ENCODE measurements around the gene AURKB. TPM values are rescaled to one million over a fixed set of nuclear protein-coding genes. Genes with fewer than 3 reads are reported as not detected.

Gene AURKB
- total RNA-seq, 1 donor from 2014 or later, result 52.7 TPM

DNA sequence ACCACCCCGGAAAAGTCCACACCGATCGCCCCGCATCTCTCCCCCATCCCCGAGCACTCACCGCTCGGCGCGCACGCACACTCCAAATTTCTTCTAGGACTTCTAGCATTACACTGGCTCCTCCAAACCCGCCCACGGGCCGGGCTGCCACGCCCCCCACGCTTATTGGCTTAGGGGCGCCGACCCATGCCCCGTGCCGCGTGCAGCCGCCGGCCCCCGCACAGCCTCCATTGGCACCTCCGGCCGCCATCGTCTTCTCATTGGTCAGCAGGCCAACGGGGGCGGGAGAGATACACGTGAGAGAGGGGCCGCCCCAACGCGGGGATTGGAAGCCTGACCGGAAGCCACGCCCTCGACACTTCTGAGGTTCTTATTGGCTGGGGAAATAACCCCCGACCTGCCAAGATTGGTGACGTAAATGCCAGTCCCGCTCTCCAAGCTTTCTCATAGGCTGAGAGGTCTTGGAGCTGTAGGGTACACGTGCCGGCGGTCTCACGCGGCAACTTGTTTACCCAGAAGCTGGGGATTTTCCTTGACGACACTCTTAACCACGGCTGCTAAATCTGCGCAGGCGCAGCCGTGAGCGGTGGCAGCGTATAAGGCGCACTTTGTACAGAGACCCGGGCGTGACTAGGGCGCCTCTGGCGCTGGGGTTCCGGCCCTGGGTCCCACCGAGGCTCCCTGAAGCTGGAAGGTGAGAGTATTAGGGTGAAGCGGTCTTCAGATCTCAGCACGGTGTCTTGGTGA lies 54.0 kb downstream of the AURKB start:
- Mint-ChIP-seq H3K27me3 (no peaks in the 10 kb centered on the region), H3K27ac (no peak overlapping the region), H3K9me3 (ENCODE audit: low read depth) (no peaks in the 10 kb centered on the region), H3K36me3 (ENCODE audit: insufficient read depth) (peaks cover 9% of the 10 kb centered on the region), H3K4me1 (ENCODE audit: low read depth) (peaks cover 23% of the 10 kb centered on the region), H3K4me3 (ENCODE audit: low read depth) (no peak overlapping the region)
- TF ChIP-seq, protein P1, sequence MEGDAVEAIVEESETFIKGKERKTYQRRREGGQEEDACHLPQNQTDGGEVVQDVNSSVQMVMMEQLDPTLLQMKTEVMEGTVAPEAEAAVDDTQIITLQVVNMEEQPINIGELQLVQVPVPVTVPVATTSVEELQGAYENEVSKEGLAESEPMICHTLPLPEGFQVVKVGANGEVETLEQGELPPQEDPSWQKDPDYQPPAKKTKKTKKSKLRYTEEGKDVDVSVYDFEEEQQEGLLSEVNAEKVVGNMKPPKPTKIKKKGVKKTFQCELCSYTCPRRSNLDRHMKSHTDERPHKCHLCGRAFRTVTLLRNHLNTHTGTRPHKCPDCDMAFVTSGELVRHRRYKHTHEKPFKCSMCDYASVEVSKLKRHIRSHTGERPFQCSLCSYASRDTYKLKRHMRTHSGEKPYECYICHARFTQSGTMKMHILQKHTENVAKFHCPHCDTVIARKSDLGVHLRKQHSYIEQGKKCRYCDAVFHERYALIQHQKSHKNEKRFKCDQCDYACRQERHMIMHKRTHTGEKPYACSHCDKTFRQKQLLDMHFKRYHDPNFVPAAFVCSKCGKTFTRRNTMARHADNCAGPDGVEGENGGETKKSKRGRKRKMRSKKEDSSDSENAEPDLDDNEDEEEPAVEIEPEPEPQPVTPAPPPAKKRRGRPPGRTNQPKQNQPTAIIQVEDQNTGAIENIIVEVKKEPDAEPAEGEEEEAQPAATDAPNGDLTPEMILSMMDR (IDR thresholded peaks at IDR 0.05; ENCODE audit: unreplicated experiment), result no peak
- DNase-seq (ENCODE audit: low spot score, unreplicated experiment), result peak; percentile 97

DNA sequence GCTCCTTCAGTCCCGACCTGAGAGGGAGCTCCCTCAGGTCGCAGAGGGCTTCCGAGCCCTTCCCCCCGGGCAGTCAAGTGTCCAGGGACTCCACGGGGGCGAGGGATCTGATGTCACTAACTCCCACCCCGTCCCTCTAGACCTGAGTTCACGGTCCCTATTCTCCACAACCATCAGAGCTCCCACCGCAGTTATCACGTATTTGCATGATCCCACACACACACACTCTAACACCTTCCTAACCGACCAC lies 54.5 kb downstream of the AURKB start:
- Mint-ChIP-seq H3K9me3 (ENCODE audit: low read depth) (no peaks in the 10 kb centered on the region), H3K27me3 (no peaks in the 10 kb centered on the region), H3K4me3 (ENCODE audit: low read depth) (no peak overlapping the region), H3K36me3 (ENCODE audit: insufficient read depth) (peaks cover 9% of the 10 kb centered on the region), H3K27ac (no peak overlapping the region), H3K4me1 (ENCODE audit: low read depth) (peaks cover 21% of the 10 kb centered on the region)
- DNase-seq (ENCODE audit: low spot score, unreplicated experiment), result no peak
- TF ChIP-seq, protein P1 (IDR thresholded peaks at IDR 0.05; ENCODE audit: unreplicated experiment), result no peak

DNA sequence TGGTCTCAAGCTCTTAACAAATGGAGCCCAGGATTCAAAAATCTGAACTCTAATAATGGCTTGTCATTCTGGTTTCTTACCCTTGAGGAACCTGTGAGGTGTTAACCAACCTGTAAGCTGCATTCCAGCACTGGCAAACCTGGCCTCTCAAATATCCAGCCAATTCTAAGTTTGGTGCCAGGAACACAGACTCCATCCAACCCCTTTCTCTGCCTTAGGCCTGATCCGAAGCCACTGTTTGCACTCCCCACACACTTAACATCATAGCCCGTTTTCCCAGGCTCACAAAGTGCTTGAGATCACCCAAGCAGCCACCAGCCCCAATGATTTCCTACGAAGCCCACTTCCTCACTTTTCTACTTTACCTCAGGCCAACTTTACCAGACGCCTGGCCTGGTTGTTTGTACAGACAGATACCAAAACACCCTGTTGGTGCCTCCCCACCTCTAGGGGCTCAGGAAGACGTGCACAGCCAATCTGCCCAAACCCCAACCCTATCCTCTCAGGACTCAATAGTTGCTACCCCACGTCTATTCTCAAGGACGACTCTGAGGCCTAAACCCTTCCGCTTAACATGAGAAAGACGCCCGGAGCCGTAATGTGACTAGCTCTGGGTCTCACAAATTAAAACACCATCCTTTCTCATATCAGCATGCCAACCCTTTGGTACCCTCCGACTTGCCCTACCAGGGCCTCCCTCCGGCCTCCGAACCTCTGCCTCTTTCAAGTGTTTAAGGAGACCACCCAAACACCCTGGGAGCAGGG lies 55.0 kb downstream of the AURKB start:
- Mint-ChIP-seq H3K36me3 (ENCODE audit: insufficient read depth) (peaks cover 9% of the 10 kb centered on the region), H3K4me1 (ENCODE audit: low read depth) (peaks cover 19% of the 10 kb centered on the region)

More for the DNA sequence above, 55.0 kb downstream of the AURKB start:
- H3K4me3 Mint-ChIP-seq (ENCODE audit: low read depth), result no peak overlapping the region
- H3K9me3 Mint-ChIP-seq (ENCODE audit: low read depth), result no peaks in the 10 kb centered on the region
- TF ChIP-seq, protein P1 (IDR thresholded peaks at IDR 0.05; ENCODE audit: unreplicated experiment), result no peak
- H3K27me3 Mint-ChIP-seq, result no peaks in the 10 kb centered on the region
- H3K27ac Mint-ChIP-seq, result no peak overlapping the region
- no peak for DNase-seq (ENCODE audit: low spot score, unreplicated experiment)

Small RNAs within 50 kb of the gene (microRNA-seq; reads per million reads assigned to microRNA genes)
- gene MIR4521 (ENCODE audit: borderline number of aligned reads, unreplicated experiment), result 26.9 reads per million, percentile 35 among the genes with 10 or more reads in this experiment

Other genes with a start within 250 kb of the AURKB start
- gene GUCY2D, start 208.0 kb downstream of the AURKB start, total RNA-seq, result not detected in 2 replicates
- not detected in 2 replicates for gene ALOX15B, start 171.5 kb downstream of the AURKB start, total RNA-seq
- gene ALOX12B, start 122.9 kb downstream of the AURKB start, total RNA-seq, result 0.41 and 0.60 TPM in 2 replicates
- not detected in 2 replicates for gene ALOXE3, start 92.1 kb downstream of the AURKB start, total RNA-seq
- gene HES7, start 86.5 kb downstream of the AURKB start, total RNA-seq, result 0.47 TPM in 1 of 2 replicates, not detected in the other
- gene PER1, start 58.2 kb downstream of the AURKB start, total RNA-seq, result 37.2 and 40.8 TPM in 2 replicates
- gene VAMP2, start 47.6 kb downstream of the AURKB start, total RNA-seq, result 46.4 and 48.1 TPM in 2 replicates
- 24.6 and 28.1 TPM in 2 replicates for gene TMEM107, start 34.2 kb downstream of the AURKB start, total RNA-seq
- gene BORCS6, start 20.4 kb downstream of the AURKB start, total RNA-seq, result 5.2 and 5.3 TPM in 2 replicates
- gene CTC1, start 37.5 kb upstream of the AURKB start, total RNA-seq, result 86.5 and 97.0 TPM in 2 replicates
- gene PFAS, start 38.7 kb upstream of the AURKB start, total RNA-seq, result 110 and 112 TPM in 2 replicates
- 31.2 and 33.6 TPM in 2 replicates for gene RANGRF, start 78.1 kb upstream of the AURKB start, total RNA-seq
- 4.2 TPM in 2 replicates for gene SLC25A35, start 84.8 kb upstream of the AURKB start, total RNA-seq
- 0.22 and 0.27 TPM in 2 replicates for gene ARHGEF15, start 99.7 kb upstream of the AURKB start, total RNA-seq
- gene ODF4, start 129.3 kb upstream of the AURKB start, total RNA-seq, result not detected in 2 replicates
- 1,699 and 1,778 TPM in 2 replicates for gene RPL26, start 172.6 kb upstream of the AURKB start, total RNA-seq
- not detected in 2 replicates for gene RNF222, start 187.3 kb upstream of the AURKB start, total RNA-seq
- 30.5 and 40.5 TPM in 2 replicates for gene NDEL1, start 225.3 kb upstream of the AURKB start, total RNA-seq

All from progenitor cell of endocrine pancreas (in vitro differentiated cells).